H9 (cell line): ENCODE measurements around the gene OR14I1. TPM values are rescaled to one million over a fixed set of nuclear protein-coding genes. Genes with fewer than 3 reads are reported as not detected.

Experiments
- DNase-seq: peaks from one replicate; pipeline ENCODE4 v3.0.0-alpha.2; 2017
- H2AFZ ChIP-seq: one replicate; pipeline ENCODE4 v1.6.1; 2013; ENCODE audit warnings: mild to moderate bottlenecking, low read length, control low read depth, moderate library complexity
- H2AK5ac ChIP-seq: 2 replicates; pipeline ENCODE4 v1.6.1; 2013; ENCODE audit warnings: low read length, control low read depth, mixed read lengths; ENCODE audit not compliant: insufficient read length
- H2BK120ac ChIP-seq: one replicate; pipeline ENCODE4 v1.6.1; 2013; ENCODE audit warnings: low read depth, mild to moderate bottlenecking, low read length, control low read depth, inconsistent platforms; ENCODE audit not compliant: poor library complexity, severe bottlenecking
- H2BK12ac ChIP-seq: 2 replicates; pipeline ENCODE4 v1.6.1; 2013; ENCODE audit warnings: low read length, control low read depth, mixed read lengths, low read depth; ENCODE audit not compliant: insufficient read length
- H2BK15ac ChIP-seq: 2 replicates; pipeline ENCODE4 v1.6.1; 2013; ENCODE audit warnings: low read depth, low read length, control low read depth
- H2BK20ac ChIP-seq: one replicate; pipeline ENCODE4 v1.6.1; 2013; ENCODE audit warnings: low read depth, mild to moderate bottlenecking, low read length, control low read depth, inconsistent platforms; ENCODE audit not compliant: poor library complexity, severe bottlenecking
- H2BK5ac ChIP-seq: 2 replicates; pipeline ENCODE4 v1.6.1; 2013; ENCODE audit warnings: low read length, control low read depth, mixed read lengths; ENCODE audit not compliant: insufficient read length
- H3K14ac ChIP-seq: 2 replicates; pipeline ENCODE4 v1.6.1; 2013; ENCODE audit warnings: low read length, control low read depth; ENCODE audit not compliant: insufficient read depth
- H3K18ac ChIP-seq: 2 replicates; pipeline ENCODE4 v1.6.1; 2013; ENCODE audit warnings: low read depth, mild to moderate bottlenecking, mixed read lengths, low read length, control low read depth; ENCODE audit not compliant: insufficient read length
- H3K23ac ChIP-seq: 2 replicates; pipeline ENCODE4 v1.6.1; 2013; ENCODE audit warnings: low read length, control low read depth, mixed read lengths, low read depth; ENCODE audit not compliant: insufficient read length
- H3K23me2 ChIP-seq: 2 replicates; pipeline ENCODE4 v1.6.1; 2013; ENCODE audit warnings: low read depth, mild to moderate bottlenecking, mixed read lengths, low read length, control low read depth; ENCODE audit not compliant: insufficient read length, poor library complexity, severe bottlenecking
- H3K27ac ChIP-seq: 2 replicates; pipeline ENCODE4 v1.5.1; 2013; ENCODE audit warnings: low read length, control low read depth, mixed read lengths, low read depth; ENCODE audit not compliant: insufficient read length
- H3K27me3 ChIP-seq: 2 replicates; pipeline ENCODE4 v1.6.1; 2013; ENCODE audit warnings: low read length, control low read depth, inconsistent platforms; ENCODE audit not compliant: insufficient read depth
- H3K4ac ChIP-seq: 2 replicates; pipeline ENCODE4 v1.6.1; 2013; ENCODE audit warnings: low read depth, mild to moderate bottlenecking, control low read depth, inconsistent platforms, low read length, moderate library complexity
- H3K4me1 ChIP-seq: 2 replicates; pipeline ENCODE4 v1.6.1; 2013; ENCODE audit warnings: low read length, control low read depth, inconsistent platforms; ENCODE audit not compliant: insufficient read depth
- H3K4me2 ChIP-seq: 2 replicates; pipeline ENCODE4 v1.6.1; 2013; ENCODE audit warnings: low read length, control low read depth, mixed read lengths; ENCODE audit not compliant: insufficient read length, insufficient read depth
- H3K56ac ChIP-seq: 2 replicates; pipeline ENCODE4 v1.6.1; 2013; ENCODE audit warnings: low read depth, mild to moderate bottlenecking, mixed read lengths, low read length, control low read depth; ENCODE audit not compliant: insufficient read length
- H3K79me1 ChIP-seq: 2 replicates; pipeline ENCODE4 v1.6.1; 2013; ENCODE audit warnings: low read depth, mild to moderate bottlenecking, moderate library complexity, low read length, control low read depth, inconsistent platforms; ENCODE audit not compliant: insufficient read depth, poor library complexity, severe bottlenecking
- H3K79me2 ChIP-seq: 2 replicates; pipeline ENCODE4 v1.6.1; 2013; ENCODE audit warnings: low read length, control low read depth, inconsistent platforms; ENCODE audit not compliant: insufficient read depth
- H3K9ac ChIP-seq: 2 replicates; pipeline ENCODE4 v1.6.1; 2013; ENCODE audit warnings: low read length, control low read depth, mixed read lengths; ENCODE audit not compliant: insufficient read length; ENCODE audit errors: extremely low read depth
- H3K9me3 ChIP-seq: one replicate; pipeline ENCODE4 v1.6.1; 2013; ENCODE audit warnings: low read depth, low read length, inconsistent platforms; ENCODE audit not compliant: control insufficient read depth
- H3T11ph ChIP-seq: one replicate; pipeline ENCODE4 v1.6.1; 2013; ENCODE audit warnings: mild to moderate bottlenecking, low read length, control low read depth, inconsistent platforms
- H4K20me1 ChIP-seq: one replicate; pipeline ENCODE4 v1.6.1; 2013; ENCODE audit not compliant: control insufficient read depth, insufficient read length, insufficient read depth
- H4K5ac ChIP-seq: 2 replicates; pipeline ENCODE4 v1.6.1; 2013; ENCODE audit warnings: low read depth, mild to moderate bottlenecking, mixed read lengths, low read length, control low read depth; ENCODE audit not compliant: insufficient read length
- H4K8ac ChIP-seq: replicated peaks from 2 replicates; pipeline ENCODE4 v1.6.1; 2013; ENCODE audit warnings: low read length, control low read depth, mixed read lengths, low read depth; ENCODE audit not compliant: insufficient read length
- H4K91ac ChIP-seq: 2 replicates; pipeline ENCODE4 v1.6.1; 2013; ENCODE audit warnings: low read depth, mild to moderate bottlenecking, moderate library complexity, mixed read lengths, low read length, control low read depth; ENCODE audit not compliant: insufficient read length
- H3K27ac Mint-ChIP-seq, 3 experiments: 2 replicates in 2 of 3; 3 replicates in 1 of 3; pipeline ENCODE4 v1.8.0; 2020 to 2021; ENCODE audit warnings: mixed read lengths in 3 of 3, mild to moderate bottlenecking in 1 of 3, moderate library complexity in 1 of 3
- H3K27me3 Mint-ChIP-seq: 2 replicates; pipeline ENCODE4 v1.8.0; 2021; ENCODE audit warnings: low read depth, mild to moderate bottlenecking, moderate library complexity, mixed read lengths
- H3K36me3 Mint-ChIP-seq, 3 experiments: 2 replicates in 2 of 3; 3 replicates in 1 of 3; pipeline ENCODE4 v1.8.0; 2020 to 2021; ENCODE audit warnings: low read depth in 3 of 3, mixed read lengths in 3 of 3; ENCODE audit not compliant: insufficient read depth in 1 of 3
- H3K4me1 Mint-ChIP-seq, 2 experiments: 2 replicates each; pipeline ENCODE4 v1.8.0; 2020; ENCODE audit warnings: mixed read lengths in 2 of 2
- H3K4me3 Mint-ChIP-seq, 2 experiments: 2 replicates in 1 of 2; 3 replicates in 1 of 2; pipeline ENCODE4 v1.8.0; 2020 to 2021; ENCODE audit warnings: mild to moderate bottlenecking in 2 of 2, mixed read lengths in 2 of 2, moderate library complexity in 1 of 2
- H3K9me3 Mint-ChIP-seq, 2 experiments: 2 replicates in 1 of 2; 3 replicates in 1 of 2; pipeline ENCODE4 v1.8.0; 2020; ENCODE audit warnings: mild to moderate bottlenecking in 2 of 2, mixed read lengths in 2 of 2, moderate library complexity in 1 of 2
- WGBS: extraction: QIAGEN DNeasy Blood & Tissue Kit; methylation state at CpG from one replicate; pipeline ENCODE4 v1.1.7; 2013; ENCODE audit warnings: missing lambda C conversion rate, low lambda C conversion rate, mixed read lengths; ENCODE audit not compliant: insufficient read length; ENCODE audit errors: extremely low coverage; 5-methylcytosine and 5-hydroxymethylcytosine counted together
- total RNA-seq: library from RNA; stranded (reverse); gene quantifications from 2 replicates; pipeline ENCODE4 v1.2.1, GENCODE V29; 2021
- TF ChIP-seq, protein P1 (sequence below): fragments of 200-600 bp; sonication (generic); conservative IDR thresholded peaks from 3 replicates; pipeline ENCODE4 v1.8.0; 2021; ENCODE audit warnings: antibody characterized with exemption, mild to moderate bottlenecking

The OR14I1 gene
- total RNA-seq, 1 experiment from 2014 or later: not detected

DNA sequence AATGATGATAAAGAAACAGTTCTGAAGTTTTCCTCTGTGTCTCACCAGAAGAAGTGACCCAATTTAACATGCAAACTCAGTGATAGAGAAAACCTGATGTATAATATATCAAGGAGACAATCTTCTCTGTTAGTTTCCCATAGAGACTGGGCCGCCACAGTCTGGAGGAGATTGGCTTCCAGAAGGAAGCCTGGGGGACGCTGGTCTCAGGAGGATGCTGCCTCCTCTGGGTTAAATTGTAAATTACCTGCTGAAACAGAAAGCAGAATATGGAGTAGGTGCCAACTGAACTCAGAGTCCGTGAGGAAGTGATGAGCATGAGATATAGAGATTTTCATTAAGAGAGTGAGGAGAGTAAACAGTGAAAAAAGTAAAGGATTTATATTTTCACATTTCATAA lies 15.8 kb downstream of the OR14I1 start:
- Histone ChIP-seq H3K27ac (no peak overlapping the region), H3K23ac (no peak overlapping the region), H2AK5ac (no peak overlapping the region), H2BK5ac (no peak overlapping the region), H4K20me1 (no peaks in the 10 kb centered on the region), H3K4me2 (no peak overlapping the region), H3K79me2 (no peaks in the 10 kb centered on the region), H2BK15ac (no peak overlapping the region), H3K56ac (no peak overlapping the region), H3K79me1 (no peaks in the 10 kb centered on the region), H3K4ac (no peak overlapping the region), H3K18ac (no peak overlapping the region), H2AFZ (no peak overlapping the region), H3K9ac (no peak overlapping the region), H3T11ph (no peak overlapping the region), H3K23me2 (no peaks in the 10 kb centered on the region), H4K8ac (no peak overlapping the region), H4K5ac (no peak overlapping the region), H2BK120ac (no peak overlapping the region), H2BK20ac (no peak overlapping the region), H3K9me3 (peaks cover 69% of the 10 kb centered on the region), H3K4me1 (no peaks in the 10 kb centered on the region), H3K14ac (no peak overlapping the region), H4K91ac (no peak overlapping the region), H3K27me3 (no peaks in the 10 kb centered on the region), H2BK12ac (no peak overlapping the region)
- no peaks in the 10 kb centered on the region for H3K4me1 Mint-ChIP-seq
- peaks cover 81 to 86% of the 10 kb centered on the region in 2 experiments for H3K9me3 Mint-ChIP-seq
- no peak for DNase-seq
- WGBS: no CpG with 5 or more reads among the region's 3 CpGs
- H3K36me3 Mint-ChIP-seq: peaks cover 3 to 20% (median 4%) of the 10 kb centered on the region in 3 experiments; a peak in 5 of 7 replicates
- H3K27ac Mint-ChIP-seq: no peak overlapping the region
- TF ChIP-seq, protein P1, sequence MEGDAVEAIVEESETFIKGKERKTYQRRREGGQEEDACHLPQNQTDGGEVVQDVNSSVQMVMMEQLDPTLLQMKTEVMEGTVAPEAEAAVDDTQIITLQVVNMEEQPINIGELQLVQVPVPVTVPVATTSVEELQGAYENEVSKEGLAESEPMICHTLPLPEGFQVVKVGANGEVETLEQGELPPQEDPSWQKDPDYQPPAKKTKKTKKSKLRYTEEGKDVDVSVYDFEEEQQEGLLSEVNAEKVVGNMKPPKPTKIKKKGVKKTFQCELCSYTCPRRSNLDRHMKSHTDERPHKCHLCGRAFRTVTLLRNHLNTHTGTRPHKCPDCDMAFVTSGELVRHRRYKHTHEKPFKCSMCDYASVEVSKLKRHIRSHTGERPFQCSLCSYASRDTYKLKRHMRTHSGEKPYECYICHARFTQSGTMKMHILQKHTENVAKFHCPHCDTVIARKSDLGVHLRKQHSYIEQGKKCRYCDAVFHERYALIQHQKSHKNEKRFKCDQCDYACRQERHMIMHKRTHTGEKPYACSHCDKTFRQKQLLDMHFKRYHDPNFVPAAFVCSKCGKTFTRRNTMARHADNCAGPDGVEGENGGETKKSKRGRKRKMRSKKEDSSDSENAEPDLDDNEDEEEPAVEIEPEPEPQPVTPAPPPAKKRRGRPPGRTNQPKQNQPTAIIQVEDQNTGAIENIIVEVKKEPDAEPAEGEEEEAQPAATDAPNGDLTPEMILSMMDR: no peak
- H3K4me3 Mint-ChIP-seq: no peak overlapping the region
- H3K27me3 Mint-ChIP-seq: no peaks in the 10 kb centered on the region
